GM18520 (cell line): ENCODE measurements around the gene C15orf61.

Experiments
- ATAC-seq: cut with Tn5 transposase; IDR thresholded peaks from one replicate; pipeline ENCODE4 v1.9.1; 2021; ENCODE audit not compliant: unreplicated experiment

C15orf61 gene

GRCh38 chr15:67579164-67579563 lies 58.2 kb downstream of the C15orf61 start:
- ATAC-seq = no peak
